PC-3 (cell line): ENCODE results near the gene IQCE. TPM values are rescaled to one million over a fixed set of nuclear protein-coding genes. Genes with fewer than 3 reads are reported as not detected.

Experiments used
- ATAC-seq: fragments of 200-7000 bp; cut with Tn5 transposase; 2 replicates; pipeline ENCODE4 v1.9.1; 2020; ENCODE audit warnings: mild to moderate bottlenecking, moderate library complexity
- BruUV-seq: library from RNA; stranded (reverse); fragments of 400-500 nt; replicated peaks from 2 replicates; lab custom pipeline; 2021; lab: Mats Ljungman, UMichigan
- CTCF ChIA-PET: fragments of 300-600 bp; sonication (Branson Sonifier 250); formaldehyde crosslinking; loops from one replicate; lab custom pipeline; 2022; ENCODE audit warnings: antibody characterized with exemption; lab: Charles Lee
- POLR2A ChIA-PET: fragments of 300-600 bp; sonication (Branson Sonifier 250); formaldehyde crosslinking; loops from one replicate; lab custom pipeline; 2022; ENCODE audit warnings: antibody characterized with exemption; ENCODE audit not compliant: unreplicated experiment; lab: Charles Lee
- DNase-seq: peaks from one replicate; pipeline ENCODE4 v3.0.0-alpha.2; 2015
- H2AFZ ChIP-seq: fragments of 300-600 bp; sonication (generic); 2 replicates; pipeline ENCODE4 v1.6.0; 2016; ENCODE audit warnings: antibody characterized with exemption, low read length
- H3F3A ChIP-seq: fragments of 300-600 bp; sonication (generic); one replicate; pipeline ENCODE4 v1.6.0; 2017; ENCODE audit warnings: antibody characterized with exemption, low read length, control low read depth, mild to moderate bottlenecking; ENCODE audit not compliant: unreplicated experiment
- H3K27ac ChIP-seq: fragments of 300-600 bp; sonication (generic); 2 replicates; pipeline ENCODE4 v1.5.1; 2016; ENCODE audit warnings: mild to moderate bottlenecking, low read length
- H3K27me3 ChIP-seq: fragments of 300-600 bp; sonication (generic); 2 replicates; pipeline ENCODE4 v1.6.1; 2016; ENCODE audit warnings: low read length, mixed read lengths
- H3K36me3 ChIP-seq: fragments of 300-600 bp; sonication (generic); 2 replicates; pipeline ENCODE4 v1.6.1; 2016; ENCODE audit warnings: low read depth, mixed run types, low read length, mixed read lengths
- H3K4me1 ChIP-seq: fragments of 300-600 bp; sonication (generic); 2 replicates; pipeline ENCODE4 v1.5.1; 2016; ENCODE audit warnings: low read length; ENCODE audit not compliant: insufficient read depth
- H3K4me2 ChIP-seq: fragments of 300-600 bp; sonication (generic); 2 replicates; pipeline ENCODE4 v1.6.0; 2016; ENCODE audit warnings: low read length
- H3K4me3 ChIP-seq: fragments of 300-600 bp; sonication (generic); 2 replicates; pipeline ENCODE4 v1.5.1; 2016; ENCODE audit warnings: mild to moderate bottlenecking, low read length, mixed read lengths
- H3K79me2 ChIP-seq: fragments of 300-600 bp; sonication (generic); 2 replicates; pipeline ENCODE4 v1.6.1; 2017; ENCODE audit warnings: low read length, mixed read lengths
- H3K9ac ChIP-seq: fragments of 300-600 bp; sonication (generic); 2 replicates; pipeline ENCODE4 v1.6.0; 2016; ENCODE audit warnings: mild to moderate bottlenecking, low read length
- H3K9me2 ChIP-seq: fragments of 300-600 bp; sonication (generic); replicated peaks from 2 replicates; pipeline ENCODE4 v1.6.1; 2016; ENCODE audit warnings: mixed run types, low read length, mixed read lengths
- H3K9me3 ChIP-seq: fragments of 300-600 bp; sonication (generic); 2 replicates; pipeline ENCODE4 v1.6.1; 2016; ENCODE audit warnings: low read length, mixed read lengths
- H4K20me1 ChIP-seq: fragments of 300-600 bp; sonication (generic); 2 replicates; pipeline ENCODE4 v1.6.1; 2016; ENCODE audit warnings: low read length, mixed read lengths
- CTCF ChIP-seq: fragments of 300-600 bp; sonication (generic); conservative IDR thresholded peaks from 2 replicates; pipeline ENCODE4 v1.5.1; 2017; ENCODE audit warnings: antibody characterized with exemption, low read depth, mild to moderate bottlenecking, low read length
- EZH2 ChIP-seq: fragments of 300-600 bp; sonication (generic); IDR thresholded peaks from one replicate; pipeline ENCODE4 v1.6.1; 2017; ENCODE audit warnings: antibody characterized with exemption, mild to moderate bottlenecking, low read length; ENCODE audit not compliant: unreplicated experiment
- EZH2phosphoT487 ChIP-seq: fragments of 300-600 bp; sonication (generic); IDR thresholded peaks from 2 replicates; pipeline ENCODE4 v1.6.1; 2018; ENCODE audit warnings: mild to moderate bottlenecking, antibody characterized with exemption, low read length, borderline replicate concordance
- intact Hi-C: fragments of 100-400 bp; cut with micrococcal nuclease; formaldehyde crosslinking; loops from 2 replicates; pipeline ENCODE4 v1.9.0; 2023
- total RNA-seq: library from RNA; depleted of rRNA; stranded (reverse); fragments of >200 nt; gene quantifications from 2 replicates; pipeline ENCODE4 v1.2.3, GENCODE V29; 2014

Gene IQCE
- total RNA-seq, 1 experiment from 2014 or later, result 9.7 TPM

- ChIA-PET CTCF (no interaction called here), POLR2A (no interaction called here)
- Histone ChIP-seq H3K9ac (no peak overlapping the region), H4K20me1 (no peaks in the 10 kb centered on the region), H3F3A (no peaks in the 10 kb centered on the region), H3K79me2 (no peaks in the 10 kb centered on the region), H3K9me3 (no peaks in the 10 kb centered on the region), H3K4me3 (no peak overlapping the region), H3K9me2 (no peaks in the 10 kb centered on the region), H3K27me3 (no peaks in the 10 kb centered on the region), H2AFZ (no peak overlapping the region), H3K4me2 (no peak overlapping the region), H3K36me3 (no peaks in the 10 kb centered on the region), H3K27ac (no peak overlapping the region), H3K4me1 (no peaks in the 10 kb centered on the region)
- intact Hi-C loops, result no loop called here
- TF ChIP-seq EZH2phosphoT487 (no peak), CTCF (no peak), EZH2 (no peak)
- no peak for ATAC-seq
- no TSS peak for BruUV-seq
- no peak for DNase-seq
These were observed 25.2 kb downstream of the IQCE start for GRCh38 chr7:2583798-2584580.

GRCh38 chr7:2585446-2585845 lies 26.7 kb downstream of the IQCE start:
- no peak for ATAC-seq
- Histone ChIP-seq H3K4me2 (no peak overlapping the region), H2AFZ (no peak overlapping the region), H3K27ac (no peak overlapping the region), H4K20me1 (no peaks in the 10 kb centered on the region), H3K36me3 (no peaks in the 10 kb centered on the region), H3K4me1 (no peaks in the 10 kb centered on the region), H3F3A (no peaks in the 10 kb centered on the region), H3K9me3 (no peaks in the 10 kb centered on the region), H3K4me3 (no peak overlapping the region), H3K9ac (no peak overlapping the region), H3K9me2 (no peaks in the 10 kb centered on the region), H3K79me2 (no peaks in the 10 kb centered on the region), H3K27me3 (no peaks in the 10 kb centered on the region)
- DNase-seq, result no peak
- no peak for TF ChIP-seq EZH2phosphoT487
- no peak for TF ChIP-seq EZH2
- no peak for TF ChIP-seq CTCF
- BruUV-seq, result no TSS peak
- POLR2A ChIA-PET, result no interaction called here
- CTCF ChIA-PET, result no interaction called here
- intact Hi-C loops, result no loop called here

- H4K20me1 ChIP-seq, result no peaks in the 10 kb centered on the region
- ATAC-seq (no peak), DNase-seq (no peak)
- intact Hi-C loops, result no loop called here
- TF ChIP-seq EZH2 (no peak), CTCF (no peak), EZH2phosphoT487 (no peak)
- H2AFZ ChIP-seq, result no peak overlapping the region
- H3K27ac ChIP-seq, result no peak overlapping the region
- H3K9me3 ChIP-seq, result no peaks in the 10 kb centered on the region
- H3F3A ChIP-seq, result no peaks in the 10 kb centered on the region
- H3K9ac ChIP-seq, result no peak overlapping the region
- no peaks in the 10 kb centered on the region for H3K27me3 ChIP-seq
- no peak overlapping the region for H3K4me2 ChIP-seq
- BruUV-seq, result no TSS peak
- no peaks in the 10 kb centered on the region for H3K4me1 ChIP-seq
- ChIA-PET CTCF (no interaction called here), POLR2A (no interaction called here)
- H3K79me2 ChIP-seq, result no peaks in the 10 kb centered on the region
- H3K36me3 ChIP-seq, result no peaks in the 10 kb centered on the region
- H3K4me3 ChIP-seq, result no peak overlapping the region
- H3K9me2 ChIP-seq, result no peaks in the 10 kb centered on the region
These were observed 27.7 kb downstream of the IQCE start for GRCh38 chr7:2586326-2587020.
